ENCODE data around the gene RNF223.
A peak's percentile ranks its signal among the peaks of the same experiment; 100 is the strongest.
"Not testable (repeated sequence)": the region's sequence is repeated elsewhere in the genome, so short reads cannot be mapped to it uniquely, and the experiment has no call there.

Gene RNF223

DNA sequence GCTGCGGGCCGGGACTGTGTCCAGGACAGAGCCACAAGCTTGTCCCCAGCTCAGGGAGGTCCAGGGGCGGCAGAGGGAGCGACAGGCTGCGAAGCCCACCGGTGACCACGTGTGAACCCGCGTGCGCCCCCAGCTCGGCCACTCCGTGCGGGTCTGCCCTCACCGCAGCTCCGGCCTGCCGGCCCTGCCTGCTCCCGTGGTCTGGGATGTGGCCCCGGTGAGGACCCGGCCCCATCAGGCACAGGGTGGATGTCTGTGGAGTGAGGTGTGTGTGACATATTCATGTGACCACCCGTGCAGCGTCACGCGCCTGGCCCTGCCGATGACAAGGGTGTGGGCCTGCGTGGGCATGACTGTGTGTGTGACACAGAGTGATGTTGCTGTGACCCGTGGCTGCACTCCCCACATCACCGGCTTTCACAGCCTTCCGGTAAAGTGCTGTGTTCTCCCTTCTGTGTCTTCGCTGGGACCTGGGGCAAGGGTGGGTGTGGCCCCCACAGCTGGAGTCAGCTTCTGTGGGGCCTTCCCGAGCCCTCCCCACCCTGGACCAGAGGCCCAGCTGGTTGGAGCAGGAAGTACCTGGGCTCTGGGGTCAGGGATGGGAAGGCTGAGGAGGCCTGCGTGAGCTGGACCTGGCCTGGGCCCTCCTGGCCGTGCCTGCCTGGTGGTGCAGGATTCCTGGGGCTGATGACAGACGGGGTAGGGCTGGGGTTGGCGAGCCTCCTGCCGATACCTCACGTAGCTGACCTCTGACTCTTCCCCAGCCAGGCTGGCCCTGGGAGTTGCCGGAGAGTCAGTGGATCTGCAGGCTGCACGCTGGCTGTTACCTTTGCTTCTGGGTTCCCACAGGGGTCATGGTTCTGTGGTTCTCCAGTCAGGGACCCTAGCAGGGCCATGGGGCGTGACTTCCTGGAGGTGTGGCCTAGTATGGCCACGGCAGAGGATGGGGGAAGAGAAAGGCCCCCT, 4.1 kb downstream of the RNF223 start:
- no peak for DNase-seq

- peak; percentile 67 for DNase-seq
Observed at GRCh38 chr1:1069056-1069710, 4.9 kb downstream of the RNF223 start.

DNA sequence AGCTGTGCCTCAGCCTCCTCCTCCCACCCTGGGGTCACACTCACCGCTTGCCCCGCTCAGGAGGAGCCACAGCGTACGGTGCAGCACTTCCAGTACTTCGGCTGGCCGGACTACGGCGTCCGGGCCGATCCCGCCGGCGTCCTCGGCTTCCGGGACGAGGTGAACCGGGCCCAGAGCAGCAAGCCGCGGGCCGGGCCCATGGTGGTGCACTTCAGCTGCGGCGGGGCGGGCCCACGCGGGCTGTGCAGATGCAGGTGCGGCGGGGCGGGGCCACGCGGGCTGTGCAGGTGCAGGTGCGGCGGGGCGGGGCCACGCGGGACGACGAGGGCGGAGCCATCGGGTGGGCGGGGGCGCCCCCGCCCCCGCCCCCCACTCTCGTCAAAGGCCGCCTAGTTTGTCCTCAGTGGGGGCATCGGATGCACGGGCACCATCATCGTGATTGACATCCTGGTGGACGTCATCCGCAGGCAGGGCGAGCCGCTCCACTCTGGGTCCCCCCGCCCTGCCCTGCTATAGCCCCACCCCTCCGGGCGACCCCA, 5.5 kb downstream of the RNF223 start:
- peak; percentile 48 for DNase-seq

DNA sequence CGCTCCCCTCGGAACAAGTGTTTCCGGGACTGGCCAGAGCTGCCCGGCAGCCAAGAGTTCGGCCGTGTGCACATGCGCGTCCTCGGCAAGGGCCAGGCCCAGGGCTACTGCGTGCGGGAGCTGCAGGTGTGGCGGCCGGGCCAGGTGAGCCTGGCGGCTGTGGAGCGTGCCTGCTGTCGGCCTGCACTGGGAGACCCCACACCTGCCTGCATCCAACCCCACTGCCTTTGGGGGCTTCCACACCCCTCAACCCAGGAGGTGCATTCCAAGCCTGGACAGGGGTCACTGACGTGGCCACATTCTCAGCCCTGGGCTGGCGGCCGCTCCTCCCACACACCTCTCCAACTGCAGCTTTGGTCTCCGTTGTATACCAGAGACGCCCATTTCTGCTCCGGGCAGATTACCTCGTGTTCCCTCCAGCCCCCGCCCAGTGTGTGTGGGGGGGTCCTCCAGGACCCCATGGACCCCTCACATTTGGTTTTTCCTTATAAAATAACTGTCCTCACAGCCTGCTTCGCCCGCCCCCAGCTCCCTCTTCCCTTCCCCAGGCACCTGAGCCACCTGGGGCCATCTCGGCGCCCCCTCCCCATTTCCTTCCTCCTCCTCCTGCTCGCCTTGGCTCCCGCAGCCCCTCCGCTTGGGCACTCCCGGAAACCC, 6.1 kb downstream of the RNF223 start:
- no peak for DNase-seq

GRCh38 chr1:1067284-1067859, 6.7 kb downstream of the RNF223 start:
- DNase-seq: no peak

DNA sequence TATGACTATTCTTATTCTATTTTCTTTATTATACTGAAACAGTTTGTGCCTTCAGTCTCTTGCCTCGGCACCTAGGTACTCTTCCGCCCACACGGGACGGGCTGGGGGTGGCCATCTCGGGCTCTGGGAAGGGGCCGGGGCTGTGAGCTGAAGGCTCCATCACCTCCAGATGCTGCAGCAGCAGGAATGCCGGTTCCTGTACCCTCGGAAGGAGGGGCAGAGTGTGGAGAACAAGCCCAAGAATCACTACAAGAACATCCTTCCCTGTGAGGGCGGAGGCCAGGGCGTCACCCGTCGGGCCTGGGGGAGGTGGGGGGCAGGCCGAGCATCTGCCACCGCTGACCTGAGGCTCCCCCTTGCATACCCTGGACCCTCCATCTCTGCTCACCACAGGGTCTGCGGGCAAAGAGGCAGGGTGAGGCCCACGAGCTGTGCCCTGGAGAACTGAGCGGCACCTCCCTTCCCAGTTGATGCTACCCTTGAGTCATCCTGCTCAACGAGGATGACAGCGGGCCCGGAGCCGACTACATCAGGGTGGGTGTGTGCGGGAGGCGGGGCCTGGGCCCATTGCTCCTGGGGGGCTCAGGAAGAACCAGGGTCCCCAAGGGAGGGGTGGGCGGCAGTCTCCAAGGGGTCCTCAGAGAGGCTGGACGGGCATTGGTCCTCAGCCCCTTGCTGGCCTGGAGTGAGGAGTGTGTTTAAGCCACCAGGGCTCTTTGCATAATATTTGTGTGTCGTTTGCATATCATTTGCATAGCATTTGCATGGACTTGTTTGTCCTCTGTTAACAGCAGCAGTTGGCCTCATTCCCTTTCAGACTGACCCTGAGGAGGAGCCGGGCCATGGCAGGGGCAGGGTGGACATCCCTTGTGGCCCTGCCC, 7.5 kb downstream of the RNF223 start:
- no peak for DNase-seq

- DNase-seq: not testable (repeated sequence)
Observed at GRCh38 chr1:1065940-1066304, 8.2 kb downstream of the RNF223 start.

- DNase-seq: no peak
Observed at GRCh38 chr1:1065265-1065939, 8.7 kb downstream of the RNF223 start.

DNA sequence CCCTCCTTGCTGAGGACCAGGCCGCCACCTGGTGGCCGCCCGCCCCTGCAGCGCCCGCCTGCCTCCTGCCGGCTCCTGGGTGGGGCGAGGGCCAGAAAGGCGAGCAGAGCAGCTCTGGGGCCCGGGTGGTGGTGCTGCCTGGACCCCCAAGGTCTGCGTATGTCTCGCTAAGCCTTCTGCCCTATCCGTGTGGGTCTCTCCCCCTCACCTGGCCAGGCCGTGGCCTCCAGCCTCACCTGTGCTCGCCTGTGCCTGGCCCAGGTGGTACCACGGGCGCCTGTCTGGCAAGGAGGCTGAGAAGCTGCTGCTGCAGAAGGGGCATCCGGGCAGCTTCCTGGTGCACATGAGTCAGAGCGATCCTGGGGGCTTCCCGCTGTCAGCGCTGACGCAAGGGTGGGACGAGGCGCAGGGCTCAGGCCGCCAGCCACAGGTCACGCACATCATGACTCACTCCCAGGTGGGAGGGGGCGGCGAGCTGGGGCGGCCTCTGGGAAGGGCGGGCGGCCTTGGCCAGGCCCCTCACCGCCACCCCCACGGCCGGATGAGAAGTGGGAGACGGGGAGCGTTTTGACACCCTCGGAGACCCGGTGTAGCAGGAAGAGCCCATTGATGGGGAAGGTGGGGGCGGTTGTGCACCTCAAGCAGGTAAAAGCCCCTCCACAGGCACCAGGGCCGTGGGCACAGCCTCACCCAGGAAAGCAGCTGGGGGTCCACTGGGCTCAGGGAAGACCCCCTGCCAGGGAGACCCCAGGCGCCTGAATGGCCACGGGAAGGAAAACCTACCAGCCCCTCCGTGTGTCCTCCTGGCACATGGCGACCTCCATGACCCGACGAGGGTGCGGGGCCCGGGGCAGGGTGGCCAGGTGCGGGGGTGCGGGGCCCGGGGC, 9.9 kb downstream of the RNF223 start:
- DNase-seq: peak; percentile 9

DNA sequence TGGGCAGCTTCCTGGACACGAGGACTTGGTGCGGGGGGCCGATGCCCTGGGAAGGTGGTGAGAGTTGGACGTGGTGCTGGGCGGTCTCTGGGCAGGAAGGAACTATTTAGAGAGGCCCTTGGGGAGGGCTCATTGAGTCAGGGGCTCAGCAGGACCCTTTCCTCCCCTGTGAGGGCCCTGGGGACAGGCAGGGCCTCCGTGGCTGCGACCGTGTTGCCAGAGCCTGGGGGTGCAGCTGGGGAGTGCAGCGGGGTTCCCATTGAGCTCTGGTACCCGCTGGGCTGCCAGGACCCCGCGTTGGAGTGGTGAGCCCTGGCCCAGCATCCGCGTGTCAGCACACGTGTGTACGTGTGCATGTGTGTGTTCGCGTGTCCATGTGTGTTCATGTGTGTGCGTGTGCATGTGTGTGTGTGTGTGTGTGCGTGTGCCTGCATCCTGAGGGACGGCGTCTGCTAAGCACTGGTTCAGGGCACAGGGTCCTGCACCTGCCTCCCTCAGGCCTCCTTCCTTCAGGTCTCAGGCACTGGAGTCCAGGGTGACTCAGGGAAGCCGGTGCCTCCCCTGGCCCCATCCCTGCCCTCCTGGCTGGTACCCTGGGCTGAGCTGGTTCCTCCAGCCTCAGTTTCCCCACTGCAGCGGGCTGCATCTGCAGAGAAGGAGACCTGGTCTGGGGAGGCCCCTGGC, 10.7 kb downstream of the RNF223 start:
- no peak for DNase-seq

- no peak for DNase-seq
Observed at GRCh38 chr1:1062348-1063163, 11.6 kb downstream of the RNF223 start.

DNA sequence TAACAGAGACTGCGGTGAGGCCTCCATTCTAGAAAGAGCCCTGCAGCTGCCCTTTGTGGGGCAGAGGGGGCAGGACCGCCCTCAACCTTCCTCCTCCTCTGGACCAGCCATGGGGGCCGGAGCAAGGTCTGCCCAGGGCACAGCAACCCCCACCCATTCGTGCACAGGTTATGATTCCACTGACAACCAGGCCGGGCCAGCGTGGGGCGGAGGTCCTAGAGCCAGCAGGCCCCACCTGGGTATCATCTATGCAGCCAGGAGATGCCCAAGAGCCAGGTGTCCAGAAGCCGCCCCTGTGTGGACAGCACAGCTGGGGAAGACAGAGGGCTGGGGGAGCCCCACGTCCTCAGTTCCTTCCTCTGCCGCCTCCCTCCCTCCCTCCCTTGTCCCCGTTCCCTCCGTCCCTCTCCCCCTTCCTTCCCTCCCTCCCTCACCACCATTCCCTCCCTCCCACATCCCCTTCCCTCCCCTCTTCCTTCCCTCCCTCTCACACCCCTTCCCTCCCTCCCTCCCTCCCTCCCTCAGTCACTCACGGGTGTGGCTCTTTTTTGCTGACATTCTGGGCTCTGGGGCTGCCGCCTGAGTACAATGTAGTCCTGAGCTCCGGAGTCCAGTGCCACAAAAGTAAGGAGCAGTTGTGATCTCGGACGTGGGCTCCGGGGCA, 12.3 kb downstream of the RNF223 start:
- DNase-seq: no peak

- DNase-seq: no peak
Observed at GRCh38 chr1:1060281-1061000, 13.7 kb downstream of the RNF223 start.

- DNase-seq: peak; percentile 85
Observed at GRCh38 chr1:1059494-1060280, 14.4 kb downstream of the RNF223 start.

GRCh38 chr1:1058921-1059493, 15.1 kb downstream of the RNF223 start:
- DNase-seq: peak; percentile 30

All from NCI-H1105 (cell line).